GM19035 (cell line): ENCODE measurements around the gene DXO.

ENCODE experiments used
- ATAC-seq: cut with Tn5 transposase; IDR thresholded peaks from one replicate; pipeline ENCODE4 v1.9.1; 2021; ENCODE audit not compliant: unreplicated experiment

Gene DXO

GRCh38 chr6:31958741-31959739 lies 12.9 kb downstream of the DXO start, which contains the start of the genes NELFE and SKIC2:
Gene NELFE (minus strand): TSS chr6:31958971. CDS start chr6:31958446, 525 bp downstream.
Gene SKIC2 (plus strand): TSS chr6:31959175. CDS start chr6:31959193, 18 bp downstream.
- peak; percentile 95 for ATAC-seq

GRCh38 chr6:31958412-31958740 lies 13.6 kb downstream of the DXO start:
- ATAC-seq, result peak; percentile 1

- no peak for ATAC-seq
Observed at GRCh38 chr6:31956796-31957195, 15.1 kb downstream of the DXO start.

- no peak for ATAC-seq
Observed at GRCh38 chr6:31954511-31954910, 17.4 kb downstream of the DXO start.

GRCh38 chr6:31952890-31953289 lies 19.0 kb downstream of the DXO start:
- no peak for ATAC-seq

- ATAC-seq, result no peak
Observed at GRCh38 chr6:31952140-31952805, 19.7 kb downstream of the DXO start.

GRCh38 chr6:31949926-31950548 lies 21.9 kb downstream of the DXO start:
- no peak for ATAC-seq

GRCh38 chr6:31948753-31949413 lies 23.1 kb downstream of the DXO start:
- no peak for ATAC-seq

GRCh38 chr6:31948306-31948705 lies 23.6 kb downstream of the DXO start:
- no peak for ATAC-seq

GRCh38 chr6:31947864-31948263 lies 24.1 kb downstream of the DXO start:
- no peak for ATAC-seq

- ATAC-seq, result no peak
Observed at GRCh38 chr6:31947070-31947675, 24.8 kb downstream of the DXO start.

- no peak for ATAC-seq
Observed at GRCh38 chr6:31946370-31946885, 25.5 kb downstream of the DXO start.

- ATAC-seq, result no peak
Observed at GRCh38 chr6:31945507-31946369, 26.2 kb downstream of the DXO start, which contains the start of gene CFB. Gene CFB (plus strand): TSS chr6:31946095. CDS start chr6:31946222, 127 bp downstream.

- ATAC-seq, result no peak
Observed at GRCh38 chr6:31945154-31945506, 26.8 kb downstream of the DXO start.

GRCh38 chr6:31943742-31944141 lies 28.2 kb downstream of the DXO start:
- ATAC-seq, result no peak

- no peak for ATAC-seq
Observed at GRCh38 chr6:31940256-31940664, 31.7 kb downstream of the DXO start.

GRCh38 chr6:31935823-31936222 lies 36.1 kb downstream of the DXO start:
- ATAC-seq, result no peak

GRCh38 chr6:31935021-31935420 lies 36.9 kb downstream of the DXO start:
- ATAC-seq, result no peak

GRCh38 chr6:31933537-31933936 lies 38.4 kb downstream of the DXO start:
- no peak for ATAC-seq
